Measurements from ENCODE around the gene PGPEP1. TPM values are rescaled to one million over a fixed set of nuclear protein-coding genes. Genes with fewer than 3 reads are reported as not detected.
A peak's percentile ranks its signal among the peaks of the same experiment; 100 is the strongest.

Gene PGPEP1
- total RNA-seq, 1 donor from 2014 or later: 32.1 TPM

GRCh38 chr19:18406749-18407148, 66.4 kb downstream of the PGPEP1 start:
- no peak for DNase-seq (ENCODE audit: low spot score)
- Mint-ChIP-seq H3K27me3 (ENCODE audit: unreplicated experiment) (peaks cover 11% of the 10 kb centered on the region), H3K4me1 (ENCODE audit: unreplicated experiment) (peaks cover 5% of the 10 kb centered on the region), H3K36me3 (ENCODE audit: low read depth, unreplicated experiment) (no peaks in the 10 kb centered on the region), H3K9me3 (ENCODE audit: unreplicated experiment) (no peaks in the 10 kb centered on the region), H3K4me3 (ENCODE audit: unreplicated experiment) (no peak overlapping the region), H3K27ac (ENCODE audit: unreplicated experiment) (no peak overlapping the region)
- TF ChIP-seq CTCF (IDR thresholded peaks at IDR 0.05; ENCODE audit: unreplicated experiment): no peak

DNA sequence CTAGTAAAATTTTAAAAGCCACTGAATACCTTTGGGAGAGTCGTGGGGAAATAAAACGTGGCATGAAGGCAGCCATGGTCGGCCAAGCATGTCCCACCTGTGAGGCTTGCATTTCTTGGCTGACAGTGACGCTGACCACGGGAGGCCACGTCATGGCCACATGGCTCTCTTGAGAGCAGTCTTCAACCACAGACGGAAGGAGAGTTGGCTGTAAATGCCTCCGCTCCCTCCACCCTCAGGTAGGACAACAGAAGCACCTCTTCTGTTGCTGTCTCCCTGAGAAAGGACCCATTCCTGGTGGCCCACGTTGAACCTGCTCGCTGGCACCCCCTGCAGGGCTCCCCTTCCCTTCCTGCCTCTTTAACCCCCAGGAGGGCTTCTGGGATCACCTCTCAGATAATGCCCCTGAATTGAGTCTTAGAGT, 67.7 kb downstream of the PGPEP1 start:
- peak; percentile 62 for DNase-seq (ENCODE audit: low spot score)
- Mint-ChIP-seq H3K27me3 (ENCODE audit: unreplicated experiment) (peaks cover 11% of the 10 kb centered on the region), H3K27ac (ENCODE audit: unreplicated experiment) (no peak overlapping the region), H3K36me3 (ENCODE audit: low read depth, unreplicated experiment) (no peaks in the 10 kb centered on the region), H3K9me3 (ENCODE audit: unreplicated experiment) (no peaks in the 10 kb centered on the region), H3K4me1 (ENCODE audit: unreplicated experiment) (no peaks in the 10 kb centered on the region), H3K4me3 (ENCODE audit: unreplicated experiment) (no peak overlapping the region)
- peak; percentile 50 for TF ChIP-seq CTCF (IDR thresholded peaks at IDR 0.05; ENCODE audit: unreplicated experiment)

- Mint-ChIP-seq H3K4me3 (ENCODE audit: unreplicated experiment) (peak overlapping the region; percentile 24), H3K4me1 (ENCODE audit: unreplicated experiment) (peaks cover 8% of the 10 kb centered on the region), H3K27me3 (ENCODE audit: unreplicated experiment) (peaks cover 15% of the 10 kb centered on the region), H3K36me3 (ENCODE audit: low read depth, unreplicated experiment) (no peaks in the 10 kb centered on the region), H3K27ac (ENCODE audit: unreplicated experiment) (no peak overlapping the region), H3K9me3 (ENCODE audit: unreplicated experiment) (no peaks in the 10 kb centered on the region)
- TF ChIP-seq CTCF (IDR thresholded peaks at IDR 0.05; ENCODE audit: unreplicated experiment): no peak
- DNase-seq (ENCODE audit: low spot score): no peak
Measured at GRCh38 chr19:18412610-18413239, 72.3 kb downstream of the PGPEP1 start.

- Mint-ChIP-seq H3K27me3 (ENCODE audit: unreplicated experiment) (peaks cover 16% of the 10 kb centered on the region), H3K36me3 (ENCODE audit: low read depth, unreplicated experiment) (no peaks in the 10 kb centered on the region), H3K9me3 (ENCODE audit: unreplicated experiment) (no peaks in the 10 kb centered on the region), H3K27ac (ENCODE audit: unreplicated experiment) (no peak overlapping the region), H3K4me1 (ENCODE audit: unreplicated experiment) (peaks cover 14% of the 10 kb centered on the region), H3K4me3 (ENCODE audit: unreplicated experiment) (no peak overlapping the region)
- TF ChIP-seq CTCF (IDR thresholded peaks at IDR 0.05; ENCODE audit: unreplicated experiment): no peak
- DNase-seq (ENCODE audit: low spot score): no peak
Measured at GRCh38 chr19:18414504-18415177, 74.2 kb downstream of the PGPEP1 start.

GRCh38 chr19:18415178-18415867, 74.9 kb downstream of the PGPEP1 start:
- peaks cover 19% of the 10 kb centered on the region for H3K27me3 Mint-ChIP-seq (ENCODE audit: unreplicated experiment)
- H3K4me3 Mint-ChIP-seq (ENCODE audit: unreplicated experiment): no peak overlapping the region

More at GRCh38 chr19:18415178-18415867, 74.9 kb downstream of the PGPEP1 start:
- no peak for DNase-seq (ENCODE audit: low spot score)
- Mint-ChIP-seq H3K36me3 (ENCODE audit: low read depth, unreplicated experiment) (no peaks in the 10 kb centered on the region), H3K27ac (ENCODE audit: unreplicated experiment) (no peak overlapping the region), H3K9me3 (ENCODE audit: unreplicated experiment) (no peaks in the 10 kb centered on the region), H3K4me1 (ENCODE audit: unreplicated experiment) (peaks cover 14% of the 10 kb centered on the region)
- no peak for TF ChIP-seq CTCF (IDR thresholded peaks at IDR 0.05; ENCODE audit: unreplicated experiment)
